HEK293 (cell line): ENCODE data around the gene NEO1.
A peak's percentile ranks its signal among the peaks of the same experiment; 100 is the strongest.

Experiments used
- CTCF ChIA-PET: fragments of 350-600 bp; formaldehyde crosslinking; extraction: SDS; loops from one replicate; lab custom pipeline; 2021; ENCODE audit warnings: antibody characterized with exemption; lab: Yijun Ruan, JAX
- POLR2A ChIA-PET: fragments of 300-600 bp; formaldehyde crosslinking; extraction: SDS; loops from one replicate; lab custom pipeline; 2020; ENCODE audit warnings: antibody characterized with exemption, inconsistent platforms; lab: Yijun Ruan, JAX
- H3K27ac ChIP-seq: fragments of 200-500 bp; sonication (Bioruptor generic); 2 replicates; pipeline ENCODE4 v1.5.1; 2014; ENCODE audit warnings: low read depth, low read length, control low read depth, inconsistent platforms; ENCODE audit errors: extremely low read depth
- H3K36me3 ChIP-seq, 2 experiments: fragments of 200-500 bp in 1 of 2; sonication (Bioruptor generic) in 1 of 2; 1 replicate in 1 of 2; 2 replicates in 1 of 2; pipeline ENCODE4 v1.5.1; 2014 to 2017; ENCODE audit warnings: inconsistent platforms in 2 of 2, low read length in 2 of 2; ENCODE audit not compliant: control insufficient read depth in 2 of 2, insufficient read depth in 1 of 2
- H3K4me1 ChIP-seq: fragments of 200-500 bp; sonication (Bioruptor generic); 2 replicates; pipeline ENCODE4 v1.5.1; 2014; ENCODE audit warnings: mild to moderate bottlenecking, low read length, inconsistent platforms; ENCODE audit not compliant: control insufficient read depth, insufficient read depth
- H3K4me3 ChIP-seq: 2 replicates; pipeline ENCODE4 v1.5.1; 2011; ENCODE audit warnings: low read depth, mild to moderate bottlenecking, control low read depth, low read length, moderate library complexity
- H3K9me3 ChIP-seq: fragments of 200-500 bp; sonication (Bioruptor generic); 2 replicates; pipeline ENCODE4 v1.5.1; 2014; ENCODE audit warnings: low read depth, low read length, inconsistent platforms; ENCODE audit not compliant: control insufficient read depth, insufficient read depth
- HOXA7 ChIP-seq: sonication (generic); formaldehyde crosslinking; IDR thresholded peaks from 2 replicates; pipeline ENCODE4 v1.8.1; 2022; ENCODE audit warnings: missing genetic modification reagents, borderline replicate concordance
- HOXC10 ChIP-seq: sonication (generic); formaldehyde crosslinking; IDR thresholded peaks from 2 replicates; pipeline ENCODE4 v1.8.1; 2023; ENCODE audit warnings: mild to moderate bottlenecking, missing genetic modification reagents
- HOXD13 ChIP-seq: sonication (generic); formaldehyde crosslinking; IDR thresholded peaks from 2 replicates; pipeline ENCODE4 v1.8.0; 2022; ENCODE audit warnings: missing genetic modification reagents, borderline replicate concordance
- IKZF3 ChIP-seq: fragments of 450-650 bp; IDR thresholded peaks from 2 replicates; pipeline ENCODE4 v1.5.0; 2018; ENCODE audit warnings: missing biosample characterization, mild to moderate bottlenecking, missing genetic modification characterization, moderate library complexity
- MEIS1 ChIP-seq: sonication (generic); formaldehyde crosslinking; IDR thresholded peaks from 2 replicates; pipeline ENCODE4 v1.8.1; 2022; ENCODE audit warnings: missing genetic modification reagents, mild to moderate bottlenecking, borderline replicate concordance
- SALL2 ChIP-seq: fragments of 450-650 bp; formaldehyde crosslinking; IDR thresholded peaks from 2 replicates; pipeline ENCODE4 v1.5.0; 2017; ENCODE audit warnings: missing biosample characterization, mild to moderate bottlenecking, missing genetic modification characterization, borderline replicate concordance
- SP3 ChIP-seq: fragments of 450-650 bp; formaldehyde crosslinking; IDR thresholded peaks from 2 replicates; pipeline ENCODE4 v1.5.1; 2016; ENCODE audit warnings: missing biosample characterization, missing genetic modification characterization
- ZEB2 ChIP-seq: fragments of 450-650 bp; formaldehyde crosslinking; IDR thresholded peaks from 2 replicates; pipeline ENCODE4 v1.5.1; 2016; ENCODE audit warnings: missing biosample characterization, missing genetic modification characterization
- ZFHX2 ChIP-seq: fragments of 450-650 bp; formaldehyde crosslinking; conservative IDR thresholded peaks from 2 replicates; pipeline ENCODE4 v1.5.1; 2016; ENCODE audit warnings: missing biosample characterization, missing genetic modification characterization
- ZNF10 ChIP-seq: fragments of 450-650 bp; formaldehyde crosslinking; IDR thresholded peaks from 2 replicates; pipeline ENCODE4 v1.5.1; 2017; ENCODE audit warnings: missing biosample characterization, missing genetic modification characterization
- ZNF184 ChIP-seq: fragments of 450-650 bp; IDR thresholded peaks from 2 replicates; pipeline ENCODE4 v1.5.1; 2018; ENCODE audit warnings: missing biosample characterization, mild to moderate bottlenecking, missing genetic modification characterization
- ZNF211 ChIP-seq: fragments of 450-650 bp; formaldehyde crosslinking; IDR thresholded peaks from 2 replicates; pipeline ENCODE4 v1.5.1; 2016; ENCODE audit warnings: low read depth, missing biosample characterization, missing genetic modification characterization
- ZNF223 ChIP-seq: fragments of 450-650 bp; formaldehyde crosslinking; IDR thresholded peaks from 2 replicates; pipeline ENCODE4 v1.5.1; 2016; ENCODE audit warnings: missing biosample characterization, missing genetic modification characterization
- ZNF24 ChIP-seq: fragments of 450-650 bp; formaldehyde crosslinking; IDR thresholded peaks from 2 replicates; pipeline ENCODE4 v1.5.1; 2016; ENCODE audit warnings: missing biosample characterization, missing genetic modification characterization
- ZNF292 ChIP-seq: fragments of 450-650 bp; formaldehyde crosslinking; IDR thresholded peaks from 2 replicates; pipeline ENCODE4 v1.5.1; 2016; ENCODE audit warnings: low read depth, missing biosample characterization, missing genetic modification characterization, borderline replicate concordance
- ZNF416 ChIP-seq: fragments of 450-650 bp; formaldehyde crosslinking; IDR thresholded peaks from 2 replicates; pipeline ENCODE4 v1.5.1; 2016; ENCODE audit warnings: missing biosample characterization, missing genetic modification characterization
- ZNF433 ChIP-seq: fragments of 450-650 bp; formaldehyde crosslinking; IDR thresholded peaks from 2 replicates; pipeline ENCODE4 v1.5.1; 2016; ENCODE audit warnings: missing biosample characterization, missing genetic modification characterization, low read depth
- ZNF501 ChIP-seq: fragments of 450-650 bp; formaldehyde crosslinking; IDR thresholded peaks from 2 replicates; pipeline ENCODE4 v1.5.1; 2016; ENCODE audit warnings: missing biosample characterization, missing genetic modification characterization
- ZNF530 ChIP-seq: fragments of 450-650 bp; formaldehyde crosslinking; IDR thresholded peaks from 2 replicates; pipeline ENCODE4 v1.5.1; 2016; ENCODE audit warnings: low read depth, missing biosample characterization, missing genetic modification characterization
- ZNF561 ChIP-seq: fragments of 450-650 bp; IDR thresholded peaks from 2 replicates; pipeline ENCODE4 v1.5.1; 2018; ENCODE audit warnings: missing biosample characterization, missing genetic modification characterization, borderline replicate concordance
- ZNF792 ChIP-seq: fragments of 450-650 bp; formaldehyde crosslinking; IDR thresholded peaks from 2 replicates; pipeline ENCODE4 v1.5.1; 2016; ENCODE audit warnings: missing biosample characterization, missing genetic modification characterization
- ZSCAN23 ChIP-seq: fragments of 450-650 bp; formaldehyde crosslinking; IDR thresholded peaks from 2 replicates; pipeline ENCODE4 v1.5.1; 2016; ENCODE audit warnings: missing biosample characterization, missing genetic modification characterization
- TF ChIP-seq, protein P1 (sequence below): fragments of 450-650 bp; formaldehyde crosslinking; IDR thresholded peaks from 2 replicates; pipeline ENCODE4 v1.5.1; 2016; ENCODE audit warnings: missing biosample characterization, missing genetic modification characterization
- TF ChIP-seq, protein P2 (sequence below): fragments of 450-650 bp; formaldehyde crosslinking; IDR thresholded peaks from 2 replicates; pipeline ENCODE4 v1.5.1; 2016; ENCODE audit warnings: missing biosample characterization, missing genetic modification characterization
- TF ChIP-seq, protein P3 (sequence below): fragments of 450-650 bp; formaldehyde crosslinking; IDR thresholded peaks from 2 replicates; pipeline ENCODE4 v1.5.1; 2016; ENCODE audit warnings: missing biosample characterization, missing genetic modification characterization, borderline replicate concordance
- TF ChIP-seq, protein P4 (sequence below): sonication (generic); formaldehyde crosslinking; IDR thresholded peaks from 2 replicates; pipeline ENCODE4 v1.8.1; 2022; ENCODE audit warnings: mild to moderate bottlenecking, moderate library complexity, missing genetic modification reagents

NEO1 gene

DNA sequence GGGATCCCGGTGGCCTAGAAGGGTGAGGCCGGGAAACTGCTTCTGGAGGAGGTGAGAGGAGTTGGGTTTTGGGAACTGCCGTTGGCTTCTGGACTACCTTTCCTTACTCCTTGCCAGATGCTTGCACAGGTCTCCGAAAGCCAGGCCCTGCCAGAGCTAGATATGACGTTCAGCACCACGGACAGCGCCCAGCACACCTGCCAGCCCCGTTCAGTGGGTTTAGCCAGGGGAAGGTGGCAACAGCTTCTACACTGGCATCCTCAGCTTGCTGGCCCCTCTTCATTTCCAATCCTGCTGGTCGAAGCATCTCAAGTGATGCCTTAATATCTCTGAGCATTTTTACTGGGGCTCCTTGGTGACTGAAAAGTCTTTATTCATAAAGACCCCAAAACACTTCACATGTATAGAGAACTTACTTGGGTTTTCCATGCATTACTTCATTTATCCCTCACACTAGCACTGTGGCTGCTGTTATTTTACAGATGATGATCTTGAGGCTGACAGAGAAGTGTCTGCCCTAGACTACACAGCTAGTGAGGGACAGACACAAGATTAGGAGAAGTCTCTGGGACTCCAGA lies 294.6 kb downstream of the NEO1 start:
- Histone ChIP-seq H3K9me3 (no peaks in the 10 kb centered on the region), H3K4me3 (no peak overlapping the region), H3K4me1 (no peaks in the 10 kb centered on the region), H3K27ac (no peak overlapping the region), H3K36me3 (no peaks in the 10 kb centered on the region)
- ChIA-PET CTCF (no interaction called here), POLR2A (no interaction called here)
- no peak for TF ChIP-seq ZNF211 (tag by site-specific recombination)
- TF ChIP-seq ZNF223 (tag by site-specific recombination), result no peak
- no peak for TF ChIP-seq ZNF792
- no peak for TF ChIP-seq HOXC10 (CRISPR knock-in tag)
- no peak for TF ChIP-seq ZNF10 (tag by site-specific recombination)
- no peak for TF ChIP-seq IKZF3 (tag by site-specific recombination)
- TF ChIP-seq ZFHX2 (tag by site-specific recombination), result no peak
- no peak for TF ChIP-seq ZNF530
- TF ChIP-seq HOXA7 (CRISPR knock-in tag), result no peak
- 0 out of 2 replicates have a peak, but pooled peaks have one; percentile 13 for TF ChIP-seq ZEB2 (tag by site-specific recombination)
- peak; percentile 19; the same call in 1 of the 2 replicates for TF ChIP-seq MEIS1
- no peak for TF ChIP-seq ZNF24
- peak; percentile 64; the same call in 1 of the 2 replicates for TF ChIP-seq HOXD13 (CRISPR knock-in tag)
- TF ChIP-seq, protein P1, sequence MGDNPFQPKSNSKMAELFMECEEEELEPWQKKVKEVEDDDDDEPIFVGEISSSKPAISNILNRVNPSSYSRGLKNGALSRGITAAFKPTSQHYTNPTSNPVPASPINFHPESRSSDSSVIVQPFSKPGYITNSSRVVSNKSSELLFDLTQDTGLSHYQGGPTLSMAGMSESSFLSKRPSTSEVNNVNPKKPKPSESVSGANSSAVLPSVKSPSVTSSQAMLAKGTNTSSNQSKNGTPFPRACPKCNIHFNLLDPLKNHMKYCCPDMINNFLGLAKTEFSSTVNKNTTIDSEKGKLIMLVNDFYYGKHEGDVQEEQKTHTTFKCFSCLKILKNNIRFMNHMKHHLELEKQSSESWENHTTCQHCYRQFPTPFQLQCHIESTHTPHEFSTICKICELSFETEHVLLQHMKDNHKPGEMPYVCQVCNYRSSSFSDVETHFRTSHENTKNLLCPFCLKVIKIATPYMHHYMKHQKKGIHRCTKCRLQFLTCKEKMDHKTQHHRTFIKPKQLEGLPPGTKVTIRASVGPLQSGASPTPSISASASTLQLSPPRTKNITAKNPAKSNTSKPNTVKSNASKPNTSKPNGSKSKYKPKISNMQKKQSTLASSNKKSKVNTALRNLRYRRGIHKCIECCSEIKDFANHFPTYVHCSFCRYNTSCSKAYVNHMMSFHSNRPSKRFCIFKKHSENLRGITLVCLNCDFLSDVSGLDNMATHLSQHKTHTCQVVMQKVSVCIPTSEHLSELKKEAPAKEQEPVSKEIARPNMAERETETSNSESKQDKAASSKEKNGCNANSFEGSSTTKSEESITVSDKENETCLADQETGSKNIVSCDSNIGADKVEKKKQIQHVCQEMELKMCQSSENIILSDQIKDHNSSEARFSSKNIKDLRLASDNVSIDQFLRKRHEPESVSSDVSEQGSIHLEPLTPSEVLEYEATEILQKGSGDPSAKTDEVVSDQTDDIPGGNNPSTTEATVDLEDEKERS (tag by site-specific recombination), result no peak
- TF ChIP-seq, protein P2, sequence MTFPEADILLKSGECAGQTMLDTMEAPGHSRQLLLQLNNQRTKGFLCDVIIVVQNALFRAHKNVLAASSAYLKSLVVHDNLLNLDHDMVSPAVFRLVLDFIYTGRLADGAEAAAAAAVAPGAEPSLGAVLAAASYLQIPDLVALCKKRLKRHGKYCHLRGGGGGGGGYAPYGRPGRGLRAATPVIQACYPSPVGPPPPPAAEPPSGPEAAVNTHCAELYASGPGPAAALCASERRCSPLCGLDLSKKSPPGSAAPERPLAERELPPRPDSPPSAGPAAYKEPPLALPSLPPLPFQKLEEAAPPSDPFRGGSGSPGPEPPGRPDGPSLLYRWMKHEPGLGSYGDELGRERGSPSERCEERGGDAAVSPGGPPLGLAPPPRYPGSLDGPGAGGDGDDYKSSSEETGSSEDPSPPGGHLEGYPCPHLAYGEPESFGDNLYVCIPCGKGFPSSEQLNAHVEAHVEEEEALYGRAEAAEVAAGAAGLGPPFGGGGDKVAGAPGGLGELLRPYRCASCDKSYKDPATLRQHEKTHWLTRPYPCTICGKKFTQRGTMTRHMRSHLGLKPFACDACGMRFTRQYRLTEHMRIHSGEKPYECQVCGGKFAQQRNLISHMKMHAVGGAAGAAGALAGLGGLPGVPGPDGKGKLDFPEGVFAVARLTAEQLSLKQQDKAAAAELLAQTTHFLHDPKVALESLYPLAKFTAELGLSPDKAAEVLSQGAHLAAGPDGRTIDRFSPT, result peak; percentile 86
- TF ChIP-seq, protein P3, sequence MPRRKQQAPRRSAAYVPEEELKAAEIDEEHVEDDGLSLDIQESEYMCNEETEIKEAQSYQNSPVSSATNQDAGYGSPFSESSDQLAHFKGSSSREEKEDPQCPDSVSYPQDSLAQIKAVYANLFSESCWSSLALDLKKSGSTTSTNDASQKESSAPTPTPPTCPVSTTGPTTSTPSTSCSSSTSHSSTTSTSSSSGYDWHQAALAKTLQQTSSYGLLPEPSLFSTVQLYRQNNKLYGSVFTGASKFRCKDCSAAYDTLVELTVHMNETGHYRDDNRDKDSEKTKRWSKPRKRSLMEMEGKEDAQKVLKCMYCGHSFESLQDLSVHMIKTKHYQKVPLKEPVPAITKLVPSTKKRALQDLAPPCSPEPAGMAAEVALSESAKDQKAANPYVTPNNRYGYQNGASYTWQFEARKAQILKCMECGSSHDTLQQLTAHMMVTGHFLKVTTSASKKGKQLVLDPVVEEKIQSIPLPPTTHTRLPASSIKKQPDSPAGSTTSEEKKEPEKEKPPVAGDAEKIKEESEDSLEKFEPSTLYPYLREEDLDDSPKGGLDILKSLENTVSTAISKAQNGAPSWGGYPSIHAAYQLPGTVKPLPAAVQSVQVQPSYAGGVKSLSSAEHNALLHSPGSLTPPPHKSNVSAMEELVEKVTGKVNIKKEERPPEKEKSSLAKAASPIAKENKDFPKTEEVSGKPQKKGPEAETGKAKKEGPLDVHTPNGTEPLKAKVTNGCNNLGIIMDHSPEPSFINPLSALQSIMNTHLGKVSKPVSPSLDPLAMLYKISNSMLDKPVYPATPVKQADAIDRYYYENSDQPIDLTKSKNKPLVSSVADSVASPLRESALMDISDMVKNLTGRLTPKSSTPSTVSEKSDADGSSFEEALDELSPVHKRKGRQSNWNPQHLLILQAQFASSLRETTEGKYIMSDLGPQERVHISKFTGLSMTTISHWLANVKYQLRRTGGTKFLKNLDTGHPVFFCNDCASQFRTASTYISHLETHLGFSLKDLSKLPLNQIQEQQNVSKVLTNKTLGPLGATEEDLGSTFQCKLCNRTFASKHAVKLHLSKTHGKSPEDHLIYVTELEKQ (tag by site-specific recombination), result no peak
- no peak for TF ChIP-seq ZSCAN23 (tag by site-specific recombination)
- no peak for TF ChIP-seq ZNF561 (tag by site-specific recombination)
- no peak for TF ChIP-seq ZNF433 (tag by site-specific recombination)
- TF ChIP-seq ZNF416 (tag by site-specific recombination), result no peak
- 0 out of 2 replicates have a peak, but pooled peaks have one; percentile 23 for TF ChIP-seq ZNF184 (tag by site-specific recombination)
- TF ChIP-seq ZNF292 (tag by site-specific recombination), result no peak
- TF ChIP-seq, protein P4, sequence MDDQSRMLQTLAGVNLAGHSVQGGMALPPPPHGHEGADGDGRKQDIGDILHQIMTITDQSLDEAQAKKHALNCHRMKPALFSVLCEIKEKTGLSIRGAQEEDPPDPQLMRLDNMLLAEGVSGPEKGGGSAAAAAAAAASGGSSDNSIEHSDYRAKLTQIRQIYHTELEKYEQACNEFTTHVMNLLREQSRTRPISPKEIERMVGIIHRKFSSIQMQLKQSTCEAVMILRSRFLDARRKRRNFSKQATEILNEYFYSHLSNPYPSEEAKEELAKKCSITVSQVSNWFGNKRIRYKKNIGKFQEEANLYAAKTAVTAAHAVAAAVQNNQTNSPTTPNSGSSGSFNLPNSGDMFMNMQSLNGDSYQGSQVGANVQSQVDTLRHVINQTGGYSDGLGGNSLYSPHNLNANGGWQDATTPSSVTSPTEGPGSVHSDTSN (CRISPR knock-in tag), result peak; percentile 87; the same call in 1 of the 2 replicates
- TF ChIP-seq SALL2 (tag by site-specific recombination), result no peak
- no peak for TF ChIP-seq ZNF501 (tag by site-specific recombination)
- no peak for TF ChIP-seq SP3 (tag by site-specific recombination)
